HepG2 (cell line): ENCODE measurements around the gene DNALI1. TPM values are rescaled to one million over a fixed set of nuclear protein-coding genes. Genes with fewer than 3 reads are reported as not detected.
A peak's percentile ranks its signal among the peaks of the same experiment; 100 is the strongest.

ENCODE experiments used
- AFF4 ChIP-seq: sonication (generic); formaldehyde crosslinking; IDR thresholded peaks from 2 replicates; pipeline ENCODE4 v1.4.0; 2020; ENCODE audit warnings: missing genetic modification reagents
- ARNT2 ChIP-seq: sonication (generic); formaldehyde crosslinking; IDR thresholded peaks from 2 replicates; pipeline ENCODE4 v1.8.0; 2022; ENCODE audit warnings: mild to moderate bottlenecking, low read depth, missing genetic modification reagents, moderate library complexity
- DMAP1 ChIP-seq: IDR thresholded peaks from 2 replicates; pipeline ENCODE4 v1.6.1; 2016
- HNF1B ChIP-seq: sonication (generic); formaldehyde crosslinking; IDR thresholded peaks from 2 replicates; pipeline ENCODE4 v1.5.1; 2020; ENCODE audit warnings: mild to moderate bottlenecking, moderate library complexity, missing genetic modification reagents
- MED8 ChIP-seq: sonication (generic); formaldehyde crosslinking; IDR thresholded peaks from 2 replicates; pipeline ENCODE4 v1.8.1; 2023; ENCODE audit warnings: mild to moderate bottlenecking, missing genetic modification reagents; ENCODE audit not compliant: insufficient replicate concordance
- MIXL1 ChIP-seq: IDR thresholded peaks from 2 replicates; pipeline ENCODE4 v1.6.1; 2016
- NFIB ChIP-seq: sonication (generic); formaldehyde crosslinking; IDR thresholded peaks from 2 replicates; pipeline ENCODE4 v1.9.0; 2021; ENCODE audit warnings: missing genetic modification reagents, mild to moderate bottlenecking, borderline replicate concordance
- NRL ChIP-seq: sonication (generic); formaldehyde crosslinking; IDR thresholded peaks from 2 replicates; pipeline ENCODE4 v1.5.0; 2020; ENCODE audit warnings: missing genetic modification reagents, mild to moderate bottlenecking, moderate library complexity, borderline replicate concordance
- RFXAP ChIP-seq: sonication (generic); formaldehyde crosslinking; IDR thresholded peaks from 2 replicates; pipeline ENCODE4 v1.4.0; 2020; ENCODE audit warnings: missing genetic modification reagents, borderline replicate concordance
- SP2 ChIP-seq: sonication (generic); formaldehyde crosslinking; IDR thresholded peaks from 2 replicates; pipeline ENCODE4 v1.5.1; 2020; ENCODE audit warnings: mild to moderate bottlenecking, missing genetic modification reagents
- SRSF1 ChIP-seq: fragments of 200-400 bp; formaldehyde crosslinking; optimal IDR thresholded peaks from 2 replicates; pipeline ENCODE3; 2017; ENCODE audit warnings: mild to moderate bottlenecking, low read depth, low read length, moderate library complexity
- ZBTB21 ChIP-seq: sonication (generic); formaldehyde crosslinking; IDR thresholded peaks from 2 replicates; pipeline ENCODE4 v1.4.0; 2020; ENCODE audit warnings: missing genetic modification reagents
- ZMAT3 ChIP-seq: sonication (generic); formaldehyde crosslinking; conservative IDR thresholded peaks from 2 replicates; pipeline ENCODE4 v1.7.0; 2021; ENCODE audit warnings: missing genetic modification reagents
- ZMYM2 ChIP-seq: sonication (generic); formaldehyde crosslinking; IDR thresholded peaks from 2 replicates; pipeline ENCODE4 v1.8.0; 2022; ENCODE audit warnings: mild to moderate bottlenecking, missing genetic modification reagents
- ZNF362 ChIP-seq: sonication (generic); formaldehyde crosslinking; IDR thresholded peaks from 2 replicates; pipeline ENCODE4 v1.4.0; 2020; ENCODE audit warnings: missing genetic modification reagents, mild to moderate bottlenecking, borderline replicate concordance
- ZNF501 ChIP-seq: sonication (generic); formaldehyde crosslinking; IDR thresholded peaks from 2 replicates; pipeline ENCODE4 v1.5.1; 2020; ENCODE audit warnings: mild to moderate bottlenecking, moderate library complexity, missing genetic modification reagents
- ZNF589 ChIP-seq: sonication (generic); formaldehyde crosslinking; conservative IDR thresholded peaks from 2 replicates; pipeline ENCODE4 v1.8.0; 2022; ENCODE audit warnings: mild to moderate bottlenecking, moderate library complexity, missing genetic modification reagents
- ZNF746 ChIP-seq: sonication (generic); formaldehyde crosslinking; IDR thresholded peaks from 2 replicates; pipeline ENCODE4 v1.8.0; 2022; ENCODE audit warnings: mild to moderate bottlenecking, missing genetic modification reagents
- ZNF878 ChIP-seq: sonication (generic); formaldehyde crosslinking; IDR thresholded peaks from 2 replicates; pipeline ENCODE4 v1.8.1; 2023; ENCODE audit warnings: mild to moderate bottlenecking, missing genetic modification reagents, moderate library complexity
- ZSCAN22 ChIP-seq: sonication (generic); formaldehyde crosslinking; IDR thresholded peaks from 2 replicates; pipeline ENCODE4 v1.4.0; 2020; ENCODE audit warnings: mild to moderate bottlenecking, missing genetic modification reagents
- polyA plus RNA-seq, 8 experiments: library from polyadenylated mRNA; depleted of rRNA in 3 of 8; stranded (reverse) in 7 of 8; unstranded in 1 of 8; fragments of >200 nt; fragmentation: Illumina TruSeq in 4 of 8; extraction: Trizol in 4 of 8; gene quantifications; 2 replicates each; pipeline versions ENCODE4 v1.2.1 to v1.2.3, GENCODE V29; 2011 to 2016; ENCODE audit warnings: low read depth in 4 of 8, missing spikeins in 1 of 8, mixed read lengths in 1 of 8; ENCODE audit not compliant: insufficient read depth in 1 of 8
- total RNA-seq, 5 experiments: library from RNA; depleted of rRNA; stranded (reverse); fragments of >200 nt; fragmentation: Illumina TruSeq; extraction: Trizol; gene quantifications; 2 replicates each; pipeline ENCODE4 v1.2.3, GENCODE V29; 2016; ENCODE audit warnings: low read depth in 1 of 5

DNALI1 gene
- total and polyA plus RNA-seq, 2 of the 13 experiments (the other 11 are each of a cell fraction or from before 2014, with no cell fraction given): 0.42 to 0.70 TPM

GRCh38 chr1:37515185-37516034 lies 41.3 kb upstream of the DNALI1 start (continued):
- no peak for TF ChIP-seq NFIB (CRISPR knock-in tag)
- no peak for TF ChIP-seq ZNF589 (CRISPR knock-in tag)
- TF ChIP-seq MIXL1 (CRISPR knock-in tag): no peak
- no peak for TF ChIP-seq RFXAP (CRISPR knock-in tag)
- peak; percentile 14 for TF ChIP-seq MED8 (CRISPR knock-in tag)
- TF ChIP-seq ZBTB21 (CRISPR knock-in tag): 0 out of 2 replicates have a peak, but pooled peaks have one; percentile 6
- TF ChIP-seq ZMAT3 (CRISPR knock-in tag): 0 out of 2 replicates have a peak, but pooled peaks have one; percentile 7
- no peak for TF ChIP-seq ZMYM2 (CRISPR knock-in tag)
- TF ChIP-seq ZNF746 (CRISPR knock-in tag): no peak
- 0 out of 2 replicates have a peak, but pooled peaks have one; percentile 30 for TF ChIP-seq ARNT2 (CRISPR knock-in tag)
- TF ChIP-seq NRL (CRISPR knock-in tag): no peak; the same call in 1 of the 2 replicates
- 0 out of 2 replicates have a peak, but pooled peaks have one; percentile 1 for TF ChIP-seq ZNF501 (CRISPR knock-in tag)
- no peak; the same call in 1 of the 2 replicates for TF ChIP-seq DMAP1 (CRISPR knock-in tag)
- TF ChIP-seq HNF1B: peak; percentile 11
- no peak for TF ChIP-seq SRSF1
- no peak for TF ChIP-seq SP2 (CRISPR knock-in tag)
- TF ChIP-seq ZSCAN22 (CRISPR knock-in tag): no peak
- no peak for TF ChIP-seq AFF4 (CRISPR knock-in tag)
- 0 out of 2 replicates have a peak, but pooled peaks have one; percentile 4 for TF ChIP-seq ZNF362
- 0 out of 2 replicates have a peak, but pooled peaks have one; percentile 1 for TF ChIP-seq ZNF878 (CRISPR knock-in tag)
